GM21576 (cell line): ENCODE data around the gene FAM43A.

Experiments
- ATAC-seq: cut with Tn5 transposase; IDR thresholded peaks from one replicate; pipeline ENCODE4 v1.9.1; 2021; ENCODE audit warnings: mild to moderate bottlenecking, moderate library complexity; ENCODE audit not compliant: unreplicated experiment

FAM43A gene

GRCh38 chr3:194685718-194686413, at the start of gene FAM43A:
Gene FAM43A (plus strand): TSS chr3:194685883. CDS start chr3:194686827, 944 bp downstream.
- peak; percentile 36 for ATAC-seq

DNA sequence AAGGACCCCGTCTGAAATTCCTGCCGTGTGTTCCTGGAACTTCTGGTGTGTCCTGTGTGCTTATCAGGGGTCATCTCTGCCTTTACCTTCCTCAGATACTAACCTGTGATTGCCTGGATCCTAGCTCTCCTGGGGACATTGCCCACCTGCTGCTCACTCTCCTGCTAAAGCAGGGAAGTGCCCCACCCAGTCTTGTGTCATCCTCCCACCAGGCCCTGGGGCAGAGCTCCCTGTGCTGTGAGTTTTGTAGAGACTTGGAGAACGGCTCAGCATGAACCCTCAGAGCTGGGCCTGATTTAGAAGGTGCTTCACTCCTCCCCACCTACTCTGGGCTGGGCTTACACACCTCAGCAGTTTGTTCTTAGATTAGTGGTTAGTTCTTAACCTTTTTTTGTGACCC, 48.6 kb upstream of the FAM43A start:
- ATAC-seq = no peak

DNA sequence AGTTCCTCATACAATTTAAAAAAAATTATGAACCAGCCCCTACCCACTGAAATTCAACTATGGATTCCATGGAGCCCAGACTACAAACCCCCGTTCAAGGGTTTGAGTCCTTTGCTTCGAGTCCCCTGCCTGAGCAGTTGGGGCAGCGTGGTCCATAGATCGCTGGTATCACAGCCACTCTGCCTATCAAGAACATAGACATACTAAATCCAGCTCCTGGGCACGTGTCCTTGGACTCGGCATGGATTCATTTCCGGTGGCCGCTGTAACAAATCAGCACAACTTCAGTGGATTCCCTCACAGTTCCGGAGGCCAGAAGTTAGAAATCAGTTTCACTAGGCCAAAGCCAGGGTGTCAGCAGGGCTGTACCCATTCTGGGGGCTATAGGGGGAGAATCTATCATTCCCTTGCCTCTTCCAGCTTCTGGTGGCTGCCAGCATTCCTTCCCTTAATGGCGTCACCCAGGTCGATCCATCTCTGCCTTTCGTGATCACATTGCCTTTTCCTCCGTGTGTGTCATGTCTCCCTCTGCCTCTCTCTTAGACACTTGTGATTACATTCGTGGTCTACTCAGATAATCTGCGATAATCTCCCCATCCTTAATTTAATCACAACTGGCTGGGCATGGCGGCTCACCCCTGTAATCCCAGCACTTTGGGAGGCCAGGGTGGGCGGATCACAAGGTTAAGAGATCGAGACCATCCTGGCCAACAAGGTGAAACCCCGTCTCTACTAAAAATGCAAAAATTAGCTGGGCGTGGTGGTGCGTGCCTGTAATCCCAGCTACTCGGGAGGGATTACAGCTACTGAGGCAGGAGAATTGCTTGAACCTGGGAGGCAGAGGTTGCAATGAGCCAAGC, 47.9 kb upstream of the FAM43A start:
- ATAC-seq = no peak

- ATAC-seq = no peak
Measured at GRCh38 chr3:194638991-194639605, 46.6 kb upstream of the FAM43A start.

DNA sequence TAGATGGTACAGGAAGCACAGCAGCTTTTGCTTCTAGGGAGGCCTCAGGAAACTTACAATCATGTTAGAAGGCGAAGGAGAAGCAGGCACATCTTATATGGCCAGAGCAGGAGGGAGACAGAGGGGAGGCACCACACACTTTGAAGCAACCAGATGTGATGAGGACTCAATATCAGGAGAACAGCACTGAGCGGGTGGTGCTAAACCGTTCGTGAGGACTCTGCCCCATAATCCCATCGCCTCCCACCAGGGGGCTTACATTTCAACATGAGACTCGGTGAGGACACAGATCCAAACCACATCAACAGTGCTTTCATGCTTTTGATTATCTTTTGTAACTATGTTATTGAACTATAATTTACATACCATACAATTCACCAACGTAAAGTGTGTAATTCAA, 44.9 kb upstream of the FAM43A start:
- ATAC-seq = no peak

DNA sequence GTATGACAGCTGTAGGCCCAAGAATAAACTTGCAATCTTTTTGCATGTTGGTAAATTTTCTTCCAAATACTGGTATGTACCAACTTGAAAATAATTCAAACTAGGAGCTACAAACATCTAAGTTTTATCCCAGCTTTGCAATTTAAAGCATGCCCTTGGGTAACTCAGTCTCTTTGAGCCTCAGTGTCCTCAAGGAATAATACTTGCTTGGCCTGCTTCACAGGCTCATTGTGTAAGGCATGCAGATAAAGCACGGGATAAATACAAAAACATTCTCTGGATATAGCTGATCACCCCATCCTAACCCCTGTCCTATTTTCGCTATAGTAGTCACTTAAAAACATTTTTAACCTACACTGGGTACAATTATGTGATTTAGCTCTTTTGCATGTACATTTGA, 42.9 kb upstream of the FAM43A start:
- ATAC-seq = no peak

- no peak for ATAC-seq
Measured at GRCh38 chr3:194647747-194648146, 37.9 kb upstream of the FAM43A start.

DNA sequence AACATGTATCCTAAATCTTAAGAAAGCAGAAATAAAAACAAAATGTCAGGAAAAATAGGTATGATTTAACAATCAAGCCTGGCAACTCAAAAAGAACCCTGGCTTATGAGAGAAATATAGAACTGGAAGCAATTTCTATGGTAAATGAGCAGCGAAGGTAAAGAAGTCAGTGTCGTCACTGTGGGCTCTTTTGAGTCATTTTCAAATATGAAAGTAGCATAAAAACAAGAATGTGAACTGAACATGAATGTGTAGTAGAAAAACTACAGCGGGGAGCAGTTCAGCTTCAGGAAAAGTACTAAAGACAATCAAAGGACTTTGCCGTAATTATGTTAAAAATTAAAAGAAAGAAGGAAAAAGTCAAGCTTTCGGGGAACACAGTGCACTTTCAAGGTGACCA, 31.2 kb upstream of the FAM43A start:
- ATAC-seq = peak; percentile 43

- ATAC-seq = no peak
Measured at GRCh38 chr3:194657439-194657838, 28.2 kb upstream of the FAM43A start.

DNA sequence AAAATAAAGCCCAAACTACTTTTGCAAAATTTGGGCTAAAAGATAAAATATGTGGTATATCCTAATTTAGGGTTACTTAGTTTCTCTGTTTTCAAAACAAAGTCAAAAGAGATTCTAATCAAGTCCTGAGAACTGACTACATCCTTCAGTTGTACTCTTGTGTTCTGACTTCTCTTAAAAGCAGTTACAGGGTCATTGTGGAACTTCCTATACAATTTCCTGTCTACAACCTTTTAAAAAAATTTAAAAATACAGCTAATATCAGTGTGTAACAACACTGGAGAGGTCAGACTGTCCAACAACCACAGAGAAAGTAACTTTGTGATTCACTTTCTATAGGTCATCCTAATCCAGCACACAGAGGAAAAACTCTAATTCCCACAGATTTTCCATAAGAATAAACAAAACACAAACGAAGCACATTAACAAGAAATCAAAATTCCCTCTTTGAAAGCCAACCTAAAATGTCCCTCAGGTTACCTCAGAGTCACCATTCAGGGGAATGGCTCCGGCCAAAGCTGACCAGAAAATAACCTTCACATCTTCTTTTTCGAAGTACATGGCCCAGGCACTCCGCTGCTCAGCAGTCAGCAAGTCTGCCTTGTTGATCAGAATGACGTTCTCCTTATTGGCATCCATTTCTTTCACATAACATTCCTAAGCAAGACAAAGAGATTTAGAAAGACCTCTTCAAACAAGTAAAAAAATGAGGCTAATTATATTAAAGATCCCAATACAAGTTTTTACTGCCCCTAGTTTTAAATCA, 27.0 kb upstream of the FAM43A start:
- ATAC-seq = no peak

DNA sequence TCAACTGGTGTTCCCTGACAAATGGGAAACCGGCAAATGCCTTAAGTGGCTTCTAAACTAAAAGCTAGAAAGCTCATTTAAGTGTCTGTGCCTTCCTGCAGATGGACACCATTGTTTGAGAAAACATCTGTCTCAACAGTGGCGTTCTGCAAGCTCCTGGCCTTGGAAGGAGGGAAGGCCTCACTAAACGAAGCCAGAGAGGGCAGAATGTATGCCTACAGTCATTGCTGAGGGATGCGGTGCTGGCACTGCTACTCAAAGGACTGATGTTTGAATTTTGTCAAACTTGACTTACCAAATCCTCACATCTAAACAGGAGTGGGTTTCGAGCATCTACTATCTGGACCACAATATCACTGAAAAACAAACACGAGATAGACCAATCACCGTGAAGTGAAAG, 25.9 kb upstream of the FAM43A start:
- ATAC-seq = no peak

GRCh38 chr3:194661374-194661773, 24.3 kb upstream of the FAM43A start:
- ATAC-seq = no peak

DNA sequence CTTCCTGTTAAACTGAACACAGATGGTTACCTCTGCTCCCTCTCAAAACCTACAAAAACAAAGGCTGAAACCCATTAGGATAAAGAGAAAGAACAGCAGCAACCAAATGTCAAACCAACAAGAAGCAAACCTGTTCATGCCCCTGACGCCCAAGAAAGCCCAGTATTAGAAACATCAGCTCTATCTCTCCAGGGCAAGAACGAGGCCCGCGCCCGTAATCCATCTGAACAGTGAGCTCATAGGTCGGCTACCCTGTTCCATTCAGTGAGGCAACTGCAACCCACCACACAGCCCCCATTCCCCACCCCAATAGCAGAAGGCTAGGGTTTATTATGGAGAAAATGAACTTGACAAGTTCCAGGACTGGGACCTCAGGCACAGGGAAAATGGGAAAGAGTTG, 23.7 kb upstream of the FAM43A start:
- no peak for ATAC-seq

- ATAC-seq = no peak
Measured at GRCh38 chr3:194664857-194665256, 20.8 kb upstream of the FAM43A start.

DNA sequence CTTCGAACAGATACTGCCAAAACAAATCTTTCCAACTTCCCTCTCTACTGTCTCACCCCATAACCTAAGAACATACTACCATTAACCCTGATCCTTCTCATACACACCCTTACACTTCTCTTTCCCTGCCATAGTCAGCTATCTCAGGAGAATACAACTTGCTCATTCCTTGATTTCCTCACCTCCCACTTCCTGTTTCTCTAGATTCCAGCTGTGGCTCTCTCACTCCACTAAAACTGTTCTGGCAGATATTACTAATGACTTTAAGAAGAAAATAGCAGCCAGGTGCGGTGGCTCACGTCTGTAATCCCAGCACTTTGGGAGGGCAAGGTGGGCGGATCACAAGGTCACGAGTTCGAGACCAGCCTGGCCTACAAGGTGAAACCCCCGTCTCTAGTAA, 18.3 kb upstream of the FAM43A start:
- no peak for ATAC-seq

DNA sequence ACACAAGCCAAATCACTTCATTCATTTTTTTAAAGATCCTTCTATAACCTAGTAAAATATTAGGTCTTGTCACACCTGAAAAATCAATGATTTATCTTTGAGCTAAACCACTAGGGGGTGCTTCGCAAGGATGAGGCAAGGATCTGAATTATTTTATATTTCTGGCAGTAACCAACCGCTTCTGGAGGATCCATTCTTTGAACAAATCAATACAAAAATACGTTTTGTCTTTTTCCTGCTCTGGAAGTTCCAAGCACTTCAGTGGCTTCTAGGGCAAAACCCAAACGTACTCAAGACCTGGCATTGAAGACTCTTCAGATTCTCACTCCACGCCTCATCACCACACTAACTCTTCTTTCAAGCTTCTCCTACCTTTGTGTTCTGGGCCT, 14.2 kb upstream of the FAM43A start:
- ATAC-seq = peak; percentile 20

- ATAC-seq = peak; percentile 80
Measured at GRCh38 chr3:194671900-194672808, 13.5 kb upstream of the FAM43A start, which contains the start of gene LSG1. Gene LSG1 (minus strand): TSS chr3:194672191. CDS start chr3:194672162, 29 bp downstream.

- no peak for ATAC-seq
Measured at GRCh38 chr3:194672876-194673275, 12.8 kb upstream of the FAM43A start.

GRCh38 chr3:194673761-194674160, 11.9 kb upstream of the FAM43A start:
- ATAC-seq = no peak

DNA sequence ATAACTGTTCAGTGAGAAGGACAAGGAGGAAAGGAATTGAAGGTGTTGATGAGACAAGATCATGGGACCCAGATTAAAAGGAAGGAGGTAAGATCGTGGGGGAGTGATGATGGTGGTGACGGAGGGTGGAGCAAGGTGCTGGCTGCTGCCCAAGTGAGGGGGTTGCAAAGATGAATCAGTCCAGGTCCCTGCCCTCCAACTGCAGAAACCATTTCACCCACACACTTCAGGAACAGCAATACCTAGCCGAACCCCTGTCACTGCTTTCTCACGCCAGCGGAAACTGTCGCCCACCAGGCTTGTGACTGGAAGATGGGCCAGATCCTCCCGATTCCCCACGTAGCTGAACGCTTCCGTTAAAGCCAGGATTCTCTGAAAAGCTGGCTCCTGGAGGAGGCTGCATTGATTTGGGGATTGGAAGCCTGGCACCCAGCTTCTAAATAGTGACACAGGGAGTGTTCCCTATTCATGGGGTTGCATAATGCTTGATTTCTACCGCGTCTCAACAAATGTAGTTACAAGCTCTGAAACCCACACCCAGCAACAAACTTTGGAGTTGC, 10.5 kb upstream of the FAM43A start:
- no peak for ATAC-seq
